ENCODE results near the gene BMPR2.
"Not testable (repeated sequence)": the region's sequence is repeated elsewhere in the genome, so short reads cannot be mapped to it uniquely, and the experiment has no call there.

The BMPR2 gene

DNA sequence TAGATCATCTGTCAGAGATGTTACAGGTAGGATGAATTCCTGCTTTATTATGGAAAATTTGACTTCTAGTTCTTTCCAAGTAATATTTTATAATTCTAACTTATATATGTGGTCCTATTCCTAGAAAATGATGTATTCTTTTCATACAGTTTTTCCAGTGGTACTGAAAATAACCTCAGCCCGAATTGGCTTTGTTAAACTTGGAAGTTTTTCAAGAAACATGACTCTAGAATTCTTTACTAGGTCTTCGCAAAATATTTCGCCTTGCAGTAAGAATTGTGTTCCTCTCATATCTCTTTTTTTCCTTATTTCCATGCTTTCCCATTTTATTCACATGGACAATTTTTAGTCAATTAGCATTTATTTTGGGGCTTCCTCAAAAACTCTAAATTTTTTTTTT lies 60.5 kb downstream of the BMPR2 start:
- peaks cover 20% of the 10 kb centered on the region for H4K20me1 ChIP-seq (ENCODE audit: insufficient read depth, low read length, poor library complexity, severe bottlenecking)
- H3K9ac ChIP-seq (ENCODE audit: low read depth, low read length, poor library complexity, severe bottlenecking), result no peak overlapping the region
- no peaks in the 10 kb centered on the region for H3K4me1 ChIP-seq (ENCODE audit: insufficient read depth, low read length, poor library complexity, severe bottlenecking)
- H3F3A ChIP-seq (ENCODE audit: low read depth), result no peaks in the 10 kb centered on the region
- H3K79me2 ChIP-seq (ENCODE audit: insufficient read depth, low read length), result peaks cover 6% of the 10 kb centered on the region; the same call in 1 of the 2 replicates
- no peak overlapping the region for H3K4me2 ChIP-seq (ENCODE audit: low read depth, low read length, poor library complexity, severe bottlenecking)
- peaks cover 3% of the 10 kb centered on the region; the same call in 1 of the 2 replicates for H3K36me3 ChIP-seq (ENCODE audit: insufficient read depth, low read length)
- no peaks in the 10 kb centered on the region for H3K9me3 ChIP-seq (ENCODE audit: insufficient read depth, low read depth, low read length)
- TF ChIP-seq, protein P1, sequence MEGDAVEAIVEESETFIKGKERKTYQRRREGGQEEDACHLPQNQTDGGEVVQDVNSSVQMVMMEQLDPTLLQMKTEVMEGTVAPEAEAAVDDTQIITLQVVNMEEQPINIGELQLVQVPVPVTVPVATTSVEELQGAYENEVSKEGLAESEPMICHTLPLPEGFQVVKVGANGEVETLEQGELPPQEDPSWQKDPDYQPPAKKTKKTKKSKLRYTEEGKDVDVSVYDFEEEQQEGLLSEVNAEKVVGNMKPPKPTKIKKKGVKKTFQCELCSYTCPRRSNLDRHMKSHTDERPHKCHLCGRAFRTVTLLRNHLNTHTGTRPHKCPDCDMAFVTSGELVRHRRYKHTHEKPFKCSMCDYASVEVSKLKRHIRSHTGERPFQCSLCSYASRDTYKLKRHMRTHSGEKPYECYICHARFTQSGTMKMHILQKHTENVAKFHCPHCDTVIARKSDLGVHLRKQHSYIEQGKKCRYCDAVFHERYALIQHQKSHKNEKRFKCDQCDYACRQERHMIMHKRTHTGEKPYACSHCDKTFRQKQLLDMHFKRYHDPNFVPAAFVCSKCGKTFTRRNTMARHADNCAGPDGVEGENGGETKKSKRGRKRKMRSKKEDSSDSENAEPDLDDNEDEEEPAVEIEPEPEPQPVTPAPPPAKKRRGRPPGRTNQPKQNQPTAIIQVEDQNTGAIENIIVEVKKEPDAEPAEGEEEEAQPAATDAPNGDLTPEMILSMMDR (conservative IDR thresholded peaks at IDR 0.05; ENCODE audit: low read length), result no peak
- no peak for TF ChIP-seq EZH2phosphoT487 (IDR thresholded peaks at IDR 0.05; ENCODE audit: borderline replicate concordance)
- no peak overlapping the region for H2AFZ ChIP-seq (ENCODE audit: low read length)
- H3K4me3 ChIP-seq (ENCODE audit: low read length, poor library complexity, severe bottlenecking), result no peak overlapping the region
- H3K27me3 ChIP-seq (ENCODE audit: insufficient read depth, low read length, poor library complexity, severe bottlenecking), result no peaks in the 10 kb centered on the region
- no peaks in the 10 kb centered on the region for H3K9me2 ChIP-seq (replicated peaks; ENCODE audit: low read depth, low read length)

- H4K20me1 ChIP-seq (ENCODE audit: insufficient read depth, low read length, poor library complexity, severe bottlenecking); H3K4me2 ChIP-seq (ENCODE audit: low read depth, low read length, poor library complexity, severe bottlenecking); H3F3A ChIP-seq (ENCODE audit: low read depth); H3K4me3 ChIP-seq (ENCODE audit: low read length, poor library complexity, severe bottlenecking); H3K36me3 ChIP-seq (ENCODE audit: insufficient read depth, low read length); H3K4me1 ChIP-seq (ENCODE audit: insufficient read depth, low read length, poor library complexity, severe bottlenecking); H3K9me2 ChIP-seq (replicated peaks; ENCODE audit: low read depth, low read length); H3K9me3 ChIP-seq (ENCODE audit: insufficient read depth, low read depth, low read length); H2AFZ ChIP-seq (ENCODE audit: low read length); H3K27me3 ChIP-seq (ENCODE audit: insufficient read depth, low read length, poor library complexity, severe bottlenecking); H3K9ac ChIP-seq (ENCODE audit: low read depth, low read length, poor library complexity, severe bottlenecking); H3K79me2 ChIP-seq (ENCODE audit: insufficient read depth, low read length): not testable (repeated sequence)
These were observed 64.0 kb downstream of the BMPR2 start for GRCh38 chr2:202440117-202440516.

DNA sequence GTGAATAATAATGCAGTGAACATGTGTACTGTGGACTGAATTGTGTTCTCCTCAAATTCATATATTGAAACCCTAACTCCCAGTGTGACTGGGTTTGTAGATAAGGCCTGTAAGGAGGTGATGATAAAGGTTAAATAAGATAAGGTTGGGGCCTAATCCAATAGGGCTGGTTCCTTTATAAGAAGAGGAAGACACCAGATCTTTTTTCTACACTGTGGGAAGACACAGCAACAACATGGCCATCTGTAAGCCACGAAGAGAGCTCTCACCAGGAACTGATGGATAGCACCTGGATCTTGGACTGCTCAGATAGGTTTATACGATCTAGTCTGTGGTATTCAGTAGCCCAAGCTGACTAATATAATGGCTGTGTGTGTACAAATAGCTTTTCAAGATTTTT lies 66.8 kb downstream of the BMPR2 start:
- Histone ChIP-seq H3F3A (ENCODE audit: low read depth) (no peaks in the 10 kb centered on the region), H4K20me1 (ENCODE audit: insufficient read depth, low read length, poor library complexity, severe bottlenecking) (no peaks in the 10 kb centered on the region), H3K9me2 (replicated peaks; ENCODE audit: low read depth, low read length) (no peaks in the 10 kb centered on the region), H3K9me3 (ENCODE audit: insufficient read depth, low read depth, low read length) (no peaks in the 10 kb centered on the region), H2AFZ (ENCODE audit: low read length) (no peak overlapping the region), H3K4me1 (ENCODE audit: insufficient read depth, low read length, poor library complexity, severe bottlenecking) (peaks cover 8% of the 10 kb centered on the region), H3K27me3 (ENCODE audit: insufficient read depth, low read length, poor library complexity, severe bottlenecking) (no peaks in the 10 kb centered on the region), H3K9ac (ENCODE audit: low read depth, low read length, poor library complexity, severe bottlenecking) (no peak overlapping the region), H3K36me3 (ENCODE audit: insufficient read depth, low read length) (no peaks in the 10 kb centered on the region), H3K4me2 (ENCODE audit: low read depth, low read length, poor library complexity, severe bottlenecking) (peak overlapping the region; percentile 0), H3K4me3 (ENCODE audit: low read length, poor library complexity, severe bottlenecking) (no peak overlapping the region), H3K79me2 (ENCODE audit: insufficient read depth, low read length) (peaks cover 6% of the 10 kb centered on the region)
- TF ChIP-seq EZH2phosphoT487 (IDR thresholded peaks at IDR 0.05; ENCODE audit: borderline replicate concordance), result no peak
- TF ChIP-seq, protein P1 (conservative IDR thresholded peaks at IDR 0.05; ENCODE audit: low read length), result no peak

GRCh38 chr2:202444000-202444399 lies 67.9 kb downstream of the BMPR2 start:
- Histone ChIP-seq H3K9me2 (replicated peaks; ENCODE audit: low read depth, low read length) (no peaks in the 10 kb centered on the region), H4K20me1 (ENCODE audit: insufficient read depth, low read length, poor library complexity, severe bottlenecking) (no peaks in the 10 kb centered on the region), H3K4me3 (ENCODE audit: low read length, poor library complexity, severe bottlenecking) (no peak overlapping the region), H3K4me2 (ENCODE audit: low read depth, low read length, poor library complexity, severe bottlenecking) (no peak overlapping the region), H2AFZ (ENCODE audit: low read length) (no peak overlapping the region), H3K4me1 (ENCODE audit: insufficient read depth, low read length, poor library complexity, severe bottlenecking) (peaks cover 8% of the 10 kb centered on the region), H3F3A (ENCODE audit: low read depth) (no peaks in the 10 kb centered on the region), H3K9me3 (ENCODE audit: insufficient read depth, low read depth, low read length) (no peaks in the 10 kb centered on the region), H3K27me3 (ENCODE audit: insufficient read depth, low read length, poor library complexity, severe bottlenecking) (no peaks in the 10 kb centered on the region), H3K36me3 (ENCODE audit: insufficient read depth, low read length) (no peaks in the 10 kb centered on the region), H3K9ac (ENCODE audit: low read depth, low read length, poor library complexity, severe bottlenecking) (no peak overlapping the region), H3K79me2 (ENCODE audit: insufficient read depth, low read length) (peaks cover 6% of the 10 kb centered on the region)
- no peak for TF ChIP-seq EZH2phosphoT487 (IDR thresholded peaks at IDR 0.05; ENCODE audit: borderline replicate concordance)
- TF ChIP-seq, protein P1 (conservative IDR thresholded peaks at IDR 0.05; ENCODE audit: low read length), result no peak

Measured in Loucy (cell line).